Germinal center (tissue), 1 donor: ENCODE results near the gene CFAP97.
"Not testable (repeated sequence)": the region's sequence is repeated elsewhere in the genome, so short reads cannot be mapped to it uniquely, and the experiment has no call there.

Source experiments
- DNase-seq: peaks from one replicate; pipeline ENCODE4 v3.0.0; 2012; ENCODE audit warnings: mixed read lengths, low spot score

CFAP97 gene

DNA sequence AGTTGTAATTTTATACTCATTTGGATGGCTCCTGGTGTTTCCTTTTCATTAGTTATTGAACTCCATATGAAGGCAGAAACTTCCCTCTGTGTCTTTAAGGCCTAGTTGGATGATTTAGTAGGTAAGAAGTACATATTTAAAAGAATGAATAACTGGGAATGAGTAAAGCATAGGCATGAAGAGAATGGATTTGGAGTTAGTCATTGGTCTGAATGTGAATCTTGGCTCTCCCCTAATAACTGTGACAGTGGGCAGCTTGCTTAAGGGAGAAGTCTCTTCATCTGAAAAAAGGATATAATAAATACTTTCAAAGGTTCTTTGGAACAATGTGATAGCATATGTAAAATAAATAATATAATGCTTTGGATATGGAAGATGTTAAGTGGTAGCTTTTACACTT is 18.8 kb upstream of the CFAP97 start:
- DNase-seq: no peak

DNA sequence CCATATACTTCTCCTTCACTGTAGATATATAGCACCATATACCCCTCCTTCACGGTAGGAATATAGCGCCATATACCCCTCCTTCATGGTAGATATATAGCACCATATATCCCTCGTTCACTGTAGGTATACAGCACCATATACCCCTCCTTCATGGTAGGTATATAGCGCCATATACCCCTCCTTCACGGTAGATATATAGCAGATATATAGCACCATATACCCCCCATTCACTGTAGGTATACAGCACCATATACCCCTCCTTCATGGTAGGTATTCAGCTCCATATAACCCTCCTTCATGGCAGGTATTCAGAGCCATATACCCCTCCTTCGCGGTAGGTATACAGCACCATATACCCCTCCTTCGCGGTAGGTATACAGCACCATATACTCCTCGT is 18.1 kb upstream of the CFAP97 start:
- DNase-seq: no peak

DNA sequence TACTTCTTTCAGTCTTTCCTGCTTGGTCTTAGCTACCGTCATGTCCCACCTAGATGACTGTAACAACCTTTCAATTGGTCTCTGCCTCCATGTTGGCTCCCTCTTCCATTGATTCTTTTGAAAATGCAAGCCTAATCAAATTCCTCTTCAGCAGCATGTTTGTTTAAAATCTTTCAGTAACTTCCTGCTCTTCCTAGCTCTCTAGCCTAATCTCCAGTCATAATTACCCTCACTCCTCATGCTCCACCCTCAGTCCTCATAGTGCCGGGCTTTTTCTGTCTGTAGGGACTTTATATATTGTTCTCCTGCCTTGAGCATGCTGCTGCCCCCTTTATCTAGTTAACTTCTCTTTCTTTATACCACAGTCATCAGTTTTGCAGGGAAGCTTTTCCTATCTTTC is 17.7 kb upstream of the CFAP97 start:
- DNase-seq: no peak

DNA sequence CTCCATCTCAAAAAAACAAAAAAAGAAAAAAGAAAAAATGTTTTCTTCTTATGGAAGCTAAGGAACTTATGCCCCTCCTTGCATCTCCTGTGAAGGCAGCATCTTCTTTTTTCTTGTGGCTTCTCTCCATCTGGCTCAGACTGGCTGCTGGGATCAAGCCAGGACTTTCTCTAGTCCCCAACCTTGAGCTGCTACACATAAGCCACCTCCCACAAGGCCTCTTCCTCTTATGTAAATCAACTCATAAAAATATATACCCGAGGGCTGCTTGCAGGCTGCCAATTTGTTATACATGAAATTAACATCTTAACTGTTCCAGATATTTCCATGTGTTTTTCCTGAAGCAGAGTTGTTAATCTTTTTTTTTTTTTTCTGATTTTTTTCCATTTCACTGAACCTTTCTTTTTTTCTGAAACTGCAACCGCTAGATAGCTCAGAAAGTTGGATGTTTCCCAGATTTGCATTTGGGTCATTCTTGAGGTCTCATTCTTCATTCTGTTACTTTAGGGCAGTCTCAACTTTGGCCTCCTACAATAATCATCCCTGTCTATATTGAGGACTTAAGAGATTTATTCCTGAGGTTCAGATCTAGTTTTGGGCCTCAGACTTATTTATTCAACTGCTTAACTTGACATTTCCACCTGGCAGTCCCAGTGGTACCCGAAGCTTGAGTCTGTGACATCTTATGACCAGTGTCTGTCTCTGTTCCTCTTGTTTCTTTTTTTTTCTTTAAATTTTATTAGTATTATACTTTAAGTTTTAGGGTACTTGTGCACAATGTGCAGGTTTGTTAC is 15.9 kb upstream of the CFAP97 start:
- DNase-seq: peak; percentile 53

DNA sequence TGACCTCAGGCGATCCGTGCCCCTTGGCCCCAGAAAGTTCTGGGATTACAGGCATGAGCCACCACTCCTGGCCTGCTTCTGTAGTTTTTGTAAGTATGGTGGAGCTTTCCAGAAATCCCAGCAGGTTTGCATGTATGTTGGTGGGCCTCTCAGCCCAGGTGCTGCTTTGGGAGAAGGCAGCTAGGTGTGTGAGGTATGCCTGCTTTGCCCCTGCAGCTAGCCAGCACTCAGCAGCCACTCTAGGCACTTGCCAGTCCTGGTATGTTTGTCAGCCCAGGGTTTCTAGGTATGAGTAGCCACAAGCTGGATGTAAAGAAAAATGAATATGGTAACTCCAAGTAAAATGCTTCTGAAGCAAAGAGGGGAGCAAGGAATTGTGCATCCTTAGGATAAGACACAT is 14.5 kb upstream of the CFAP97 start:
- no peak for DNase-seq

DNA sequence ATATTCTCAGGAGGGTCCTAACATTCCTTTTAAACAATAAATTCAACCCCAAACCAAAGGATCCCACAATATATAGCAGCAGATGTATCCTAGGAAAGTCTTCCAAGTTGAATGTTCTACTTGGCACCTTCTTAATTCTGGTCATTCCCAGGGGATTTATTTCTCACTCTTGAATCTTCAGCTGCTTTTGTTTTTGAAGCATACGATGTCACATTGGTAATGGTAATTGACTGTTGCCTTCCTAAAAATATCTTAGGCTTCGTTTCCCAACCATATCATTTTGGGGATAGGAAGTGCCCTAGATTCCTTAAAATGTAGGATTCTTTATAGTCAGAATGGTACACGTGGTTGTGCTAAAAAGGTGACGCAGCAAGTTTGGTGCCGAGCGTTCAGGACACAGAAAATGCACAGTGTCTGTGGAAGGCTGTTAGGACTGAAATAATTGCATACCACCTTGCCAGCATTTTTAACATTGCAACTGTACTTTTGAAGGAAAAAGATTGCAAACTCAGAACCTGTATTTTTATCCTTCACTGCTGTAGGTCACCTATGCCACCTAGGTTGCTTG is 13.7 kb upstream of the CFAP97 start:
- no peak for DNase-seq

DNA sequence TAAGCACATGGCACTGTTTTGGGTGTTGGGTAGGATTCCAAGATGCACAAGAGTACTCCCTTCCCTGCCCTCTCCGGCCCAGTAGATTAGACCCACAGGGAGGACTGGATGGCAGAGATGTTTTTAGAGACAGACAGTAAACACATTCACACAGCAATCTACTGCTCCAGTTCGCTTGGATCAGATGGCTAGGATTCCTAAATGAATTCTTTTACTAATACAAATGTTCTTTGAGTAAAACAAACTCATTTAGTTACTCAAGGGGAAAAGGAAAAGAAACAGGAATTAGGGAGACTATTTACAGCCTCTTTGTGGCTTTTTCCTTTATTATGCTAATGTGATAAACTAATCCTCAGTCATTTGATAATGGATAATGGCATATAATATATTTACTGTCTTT is 11.5 kb upstream of the CFAP97 start:
- no peak for DNase-seq

DNA sequence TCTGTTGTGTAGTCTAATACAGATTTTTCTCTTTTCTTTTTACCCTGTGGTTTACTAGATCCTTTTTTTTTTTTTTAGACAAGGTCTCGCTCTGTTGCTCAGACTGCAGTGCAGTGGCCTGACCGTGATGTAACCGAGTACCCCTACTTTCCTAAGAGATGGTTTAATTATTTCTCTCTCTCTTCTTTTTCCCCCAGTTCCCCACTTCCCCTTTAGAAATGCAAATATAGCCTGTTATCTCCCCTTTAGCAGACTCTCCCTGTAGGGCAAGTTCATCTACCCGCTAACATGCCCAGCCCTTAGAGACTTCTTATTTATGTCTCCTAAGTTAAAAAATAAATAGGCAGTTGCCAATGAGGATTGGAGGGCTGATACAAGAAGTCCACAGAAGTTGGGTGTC is 10.1 kb upstream of the CFAP97 start:
- peak; percentile 77 for DNase-seq

DNA sequence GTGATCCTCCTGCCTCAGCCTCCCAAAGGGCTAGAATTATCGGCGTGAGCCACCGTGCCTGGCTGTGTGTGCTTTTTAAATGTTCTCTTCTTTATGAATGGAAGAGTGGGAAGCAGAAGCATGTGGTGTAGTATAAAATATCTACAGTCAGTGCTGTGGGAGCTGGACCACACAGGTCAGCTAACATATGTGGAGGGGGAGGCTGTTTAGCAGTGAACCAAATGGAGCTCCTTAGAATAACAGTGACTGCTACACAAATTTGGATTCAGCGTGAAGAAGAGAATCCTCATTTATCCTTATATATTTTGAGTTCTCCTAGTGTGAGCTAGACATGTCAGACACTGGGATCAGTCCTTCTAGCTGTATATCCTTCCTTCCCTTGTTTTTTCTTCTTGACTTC is 8.8 kb upstream of the CFAP97 start:
- no peak for DNase-seq

DNA sequence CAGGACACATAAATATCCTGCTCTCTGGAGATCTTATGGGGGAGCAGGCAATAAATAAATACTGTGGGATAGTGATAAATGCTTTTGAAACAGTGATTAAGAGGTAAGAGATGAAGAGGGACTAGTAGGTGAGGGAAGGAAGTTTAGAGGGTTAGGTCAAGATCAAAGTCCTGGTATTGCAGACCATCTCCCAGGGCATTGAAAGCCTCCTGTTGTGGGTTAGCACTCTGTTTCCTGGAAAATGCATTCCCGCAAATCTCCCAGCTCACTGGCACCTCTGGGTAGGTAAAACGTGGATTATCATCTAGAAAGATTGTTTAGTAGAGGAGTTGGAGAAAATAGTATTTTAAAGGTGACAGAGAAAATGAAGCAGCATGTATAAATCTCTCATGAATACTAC is 7.8 kb upstream of the CFAP97 start:
- no peak for DNase-seq

DNA sequence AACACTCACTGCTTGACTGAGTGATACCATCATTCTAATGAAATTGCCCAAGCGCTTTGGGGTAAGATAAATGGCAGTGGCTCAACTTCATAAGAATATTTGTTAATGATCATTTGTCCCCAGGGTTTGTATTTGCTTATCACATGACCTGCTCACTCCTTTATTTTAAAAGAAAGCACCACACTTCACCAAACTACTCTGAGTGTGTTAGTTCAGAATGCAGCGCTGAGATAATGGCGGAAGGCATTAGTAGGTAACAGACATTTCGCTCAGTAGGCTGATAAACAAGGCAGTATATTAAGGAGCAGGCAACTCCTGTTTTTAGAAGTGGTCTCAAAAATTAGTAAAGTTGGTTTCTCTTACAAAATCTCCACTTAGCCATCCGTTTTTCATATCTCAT is 7.2 kb upstream of the CFAP97 start:
- no peak for DNase-seq

DNA sequence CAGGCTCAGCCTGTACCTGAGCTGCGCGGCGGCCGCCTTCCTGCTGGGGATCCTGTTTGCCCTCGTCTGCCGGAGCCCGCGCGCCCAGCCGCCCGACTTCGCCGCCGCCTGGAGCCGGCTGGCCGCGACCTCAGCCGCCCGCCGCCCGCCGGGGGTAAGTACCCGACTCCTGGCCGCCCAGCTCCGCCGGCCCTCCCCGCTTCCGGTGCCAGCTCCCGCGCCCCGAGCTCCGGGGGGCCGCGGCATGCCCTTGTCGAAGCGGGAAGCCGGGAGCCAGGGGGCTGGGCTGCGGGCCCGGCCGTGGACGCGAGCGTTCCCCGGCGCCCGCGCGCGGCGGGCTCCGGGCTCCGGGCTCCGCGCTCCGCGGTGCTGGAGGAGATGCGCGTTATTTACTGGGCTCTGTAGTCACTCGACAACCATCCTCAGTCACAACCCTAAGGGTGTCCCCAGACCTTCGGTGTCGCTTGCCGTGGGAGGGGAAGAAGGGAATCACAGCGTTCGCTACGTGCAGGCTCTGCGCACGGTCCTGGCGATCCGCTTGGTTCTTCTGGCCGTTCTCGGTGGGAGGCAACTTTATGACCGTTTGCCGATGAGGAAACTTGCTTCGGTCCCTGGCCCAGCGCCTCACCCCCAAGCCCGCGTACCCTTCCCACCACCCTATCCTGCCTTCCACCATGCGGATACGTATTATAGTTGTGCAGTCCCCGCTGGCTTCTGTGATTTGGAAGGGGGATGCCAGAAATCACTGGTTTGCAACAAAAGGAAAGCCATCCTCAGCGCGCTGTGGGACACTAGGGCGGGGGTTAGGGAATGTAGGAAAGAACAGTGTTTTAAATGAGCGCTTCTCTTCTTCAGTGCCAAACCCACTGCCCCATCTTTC is 6.5 kb upstream of the CFAP97 start:
- peak; percentile 39 for DNase-seq

DNA sequence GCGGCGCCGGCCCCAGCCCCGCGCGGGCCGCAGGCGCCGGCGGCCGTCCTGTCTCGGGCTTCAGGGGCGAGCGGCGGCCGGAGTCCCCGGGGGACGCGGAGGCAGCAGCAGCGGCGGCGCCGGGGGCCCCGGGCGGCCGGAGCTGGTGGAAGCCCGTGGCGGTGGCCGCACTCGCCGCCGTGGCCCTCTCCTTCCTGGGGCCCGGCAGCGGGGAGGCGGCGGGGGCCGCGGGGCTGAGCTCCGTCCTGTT is 6.0 kb upstream of the CFAP97 start:
- DNase-seq: not testable (repeated sequence)

DNA sequence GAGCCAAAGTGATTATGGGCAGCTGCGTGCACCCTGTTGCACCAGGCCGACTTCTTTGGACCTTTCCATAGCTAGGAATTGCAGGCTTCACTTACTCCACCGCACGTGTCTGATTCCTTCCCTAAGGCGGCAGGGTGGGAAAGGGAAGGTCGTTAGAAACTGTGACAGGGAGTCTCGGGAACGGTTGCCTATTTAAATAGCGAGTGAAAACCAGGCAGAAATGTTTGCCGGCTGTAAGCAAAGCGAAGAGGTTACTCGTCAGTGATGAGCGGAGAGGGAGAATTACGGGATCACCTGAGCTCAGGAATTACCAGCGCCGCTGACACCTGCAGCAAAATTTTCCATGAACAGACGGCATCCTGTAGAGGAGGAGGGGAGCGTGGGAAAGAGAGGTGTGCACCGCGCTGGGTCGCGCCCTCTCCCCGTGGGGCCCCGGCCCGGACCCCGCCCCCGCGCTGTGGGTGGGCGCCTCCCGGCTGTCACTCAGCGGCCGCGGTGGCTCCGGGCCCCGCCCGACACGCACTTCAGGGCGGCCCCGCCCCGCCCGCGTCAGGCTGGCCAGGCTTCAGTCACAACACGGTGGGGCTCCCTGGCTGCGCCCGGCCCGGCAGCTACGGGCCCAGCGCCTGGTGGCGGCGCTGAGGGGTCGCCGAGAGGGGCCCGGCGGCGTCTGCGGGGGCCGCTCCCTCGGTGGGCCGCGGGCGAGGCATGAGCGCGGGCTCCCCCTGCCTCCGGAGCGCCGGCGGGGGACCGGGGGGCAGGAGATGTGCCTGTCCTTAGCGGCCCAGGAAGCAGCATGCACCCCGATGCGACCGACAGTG is 5.4 kb upstream of the CFAP97 start, which contains the start of gene SNX25:
Gene SNX25 (plus strand): TSS at position 568 of the 821 bp plus-strand sequence. CDS start 229 bp downstream, at position 797.
- peak; percentile 87 for DNase-seq

DNA sequence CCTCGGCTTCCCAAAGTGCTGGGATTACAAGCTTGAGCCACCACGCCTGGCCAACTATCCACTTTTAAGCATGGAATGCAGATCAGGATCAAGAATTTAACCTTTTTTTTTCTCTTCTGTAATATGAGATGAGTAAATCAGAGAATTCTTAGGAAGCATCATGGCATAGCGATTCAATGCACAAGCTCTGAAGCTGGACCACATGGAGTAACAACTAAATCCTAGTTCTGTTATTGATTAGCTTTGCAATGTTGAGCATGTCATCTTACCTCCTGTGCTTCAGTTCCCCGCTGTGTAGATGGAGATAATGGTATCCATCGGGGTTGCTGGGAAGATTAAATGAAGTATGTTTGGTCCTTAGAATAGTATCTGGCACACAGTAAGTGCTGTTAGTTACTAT is 3.7 kb upstream of the CFAP97 start:
- DNase-seq: no peak

DNA sequence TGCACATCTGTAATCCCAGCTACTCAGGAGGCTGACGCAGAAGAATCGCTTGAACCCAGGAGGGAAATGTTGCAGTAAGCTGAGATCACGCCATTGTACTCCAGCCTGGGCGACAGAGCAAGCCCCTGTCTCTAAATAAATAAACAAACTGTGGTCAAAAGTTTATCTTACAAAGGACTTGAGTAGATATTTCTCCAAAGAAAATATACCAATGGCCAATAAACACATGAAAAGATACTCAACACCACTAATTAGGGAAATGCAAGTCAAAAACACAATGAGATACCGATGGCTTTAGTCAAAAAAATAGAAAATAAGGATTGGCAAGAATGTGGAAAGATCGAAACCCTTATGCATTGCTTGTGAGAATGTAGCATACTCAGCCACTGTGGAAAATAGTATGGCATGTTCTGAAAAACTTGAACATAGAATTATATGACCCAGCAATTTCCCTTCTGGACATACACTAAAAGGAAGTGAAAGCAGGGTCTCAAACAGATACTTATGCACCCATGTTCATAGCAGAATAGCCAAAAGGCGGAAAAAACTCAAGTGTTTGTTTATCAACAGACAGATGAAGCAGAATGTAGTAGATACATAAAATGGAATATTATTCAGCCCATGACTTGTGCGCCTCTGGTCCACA is 2.0 kb upstream of the CFAP97 start:
- DNase-seq: no peak

DNA sequence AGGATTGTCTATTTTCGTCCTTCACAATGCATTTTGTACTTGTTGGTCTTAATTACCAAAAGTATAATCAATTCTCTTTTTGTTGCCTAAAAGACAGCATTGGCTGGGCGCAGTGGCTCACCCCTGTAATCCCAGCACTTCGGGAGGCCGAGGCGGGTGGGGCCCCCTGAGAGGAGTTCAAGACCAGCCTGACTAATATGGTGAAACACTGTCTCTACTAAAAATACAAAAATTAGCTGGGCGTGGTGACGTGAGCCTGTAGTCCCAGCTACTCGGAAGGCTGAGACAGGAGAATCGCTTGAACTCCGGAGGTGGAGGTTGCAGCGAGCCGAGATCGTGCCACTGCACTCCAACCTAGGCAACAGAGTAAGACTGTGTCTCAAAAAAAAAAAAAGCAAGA is 1.3 kb upstream of the CFAP97 start:
- not testable (repeated sequence) for DNase-seq

DNA sequence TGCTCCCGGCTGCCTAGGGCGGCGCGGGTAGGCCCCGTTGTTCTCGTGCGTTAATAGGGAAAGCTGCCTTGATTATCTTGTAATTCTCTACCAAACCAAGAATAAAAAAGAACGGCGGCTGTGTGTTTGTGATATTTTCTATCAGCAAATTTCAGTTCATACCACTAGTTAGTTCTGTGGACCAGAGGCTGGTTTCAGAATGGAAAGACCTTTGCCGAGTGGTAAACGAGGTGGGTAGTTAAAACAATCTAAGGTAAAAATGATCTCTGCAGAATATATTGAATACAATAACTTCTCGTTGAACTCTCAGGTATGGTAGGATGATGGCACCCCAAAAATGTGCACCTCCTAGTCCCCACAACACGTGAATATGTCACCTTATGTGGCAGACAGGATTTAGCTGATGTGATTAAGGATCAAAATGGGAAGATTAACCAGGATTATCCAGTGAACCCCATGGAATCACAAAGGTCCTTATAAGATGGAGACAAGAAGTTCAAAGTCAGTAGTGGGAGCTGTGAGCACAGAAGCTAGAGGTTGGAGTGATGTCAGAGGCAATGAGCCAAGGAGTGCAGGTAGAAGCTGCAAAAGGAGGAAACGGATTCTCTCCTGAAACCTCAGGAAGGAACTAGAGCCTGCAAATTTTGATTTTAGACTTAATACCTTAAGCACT is 574 bp upstream of the CFAP97 start:
- peak; percentile 30 for DNase-seq

DNA sequence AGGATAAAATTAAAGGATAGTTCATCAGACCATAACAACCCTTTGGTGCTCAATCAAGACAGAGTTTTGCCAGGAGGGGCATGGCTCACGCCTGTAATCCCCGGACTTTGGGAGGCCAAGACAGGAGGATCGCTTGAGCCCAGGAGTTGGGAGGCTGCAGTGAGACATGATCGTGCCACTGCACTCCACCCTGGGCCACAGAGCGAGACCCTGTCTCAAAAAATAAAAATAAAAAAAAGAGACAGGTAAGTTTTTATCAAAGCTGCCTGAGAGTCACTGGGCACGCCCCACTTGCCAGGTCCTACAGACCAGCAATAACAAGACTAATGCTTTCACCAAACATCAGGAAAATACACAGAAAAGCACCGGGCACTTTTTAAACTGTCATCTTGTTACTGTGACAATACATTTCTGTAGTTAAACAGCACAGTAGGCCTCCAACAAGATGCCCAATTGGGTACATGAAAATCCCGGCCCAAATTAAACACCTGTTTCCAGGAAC is 765 bp downstream of the CFAP97 start:
- DNase-seq: no peak

DNA sequence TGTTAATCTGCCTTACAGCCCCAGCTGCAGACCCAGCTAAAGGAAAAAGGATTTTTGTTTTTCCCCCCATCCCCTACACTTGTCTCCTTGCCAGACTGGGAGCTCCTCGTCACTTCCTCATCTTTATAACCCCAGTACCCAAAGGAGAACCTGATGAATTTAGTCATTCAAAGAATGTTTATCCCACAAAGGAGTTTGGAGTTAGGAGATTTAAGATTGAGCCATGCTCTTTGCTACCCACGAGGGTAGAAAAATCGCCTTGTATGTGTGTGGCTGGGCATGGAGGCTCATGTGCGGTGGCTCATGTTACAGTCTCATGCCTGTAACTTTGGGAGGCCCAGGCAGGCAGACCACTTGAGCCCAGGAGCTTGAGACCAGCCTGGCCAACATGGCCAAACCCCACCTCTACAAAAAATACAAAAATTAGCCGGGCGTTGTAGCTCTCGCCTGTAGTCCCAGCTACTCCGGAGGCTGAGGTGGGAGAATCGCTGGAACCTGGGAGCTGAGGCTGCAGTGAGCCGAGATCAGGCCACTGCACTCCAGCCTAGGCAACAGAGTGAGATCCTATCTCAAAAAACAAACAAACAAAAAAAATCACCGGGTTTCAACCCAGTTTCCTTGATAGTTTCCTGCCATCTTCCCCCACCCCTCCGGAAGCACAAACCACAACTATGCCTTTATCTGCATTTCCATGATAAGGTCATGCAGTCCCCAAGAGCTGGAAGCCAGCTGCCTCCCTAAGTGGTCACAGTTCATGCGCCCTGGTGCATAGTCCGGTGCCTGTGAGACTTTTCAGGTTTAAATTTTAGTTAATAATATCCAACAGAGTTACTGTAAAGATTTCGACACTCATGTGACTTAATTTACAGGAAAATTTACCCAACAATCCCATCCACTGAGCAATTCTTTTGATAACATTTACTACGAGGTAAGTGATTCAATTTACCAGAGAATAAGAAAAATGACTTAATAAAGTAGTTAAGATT is 1.5 kb downstream of the CFAP97 start:
- DNase-seq: no peak
